GM18868 (cell line): Measurements from ENCODE around the gene IFT43.
"Not testable (repeated sequence)": the region's sequence is repeated elsewhere in the genome, so short reads cannot be mapped to it uniquely, and the experiment has no call there.

Experiments
- ATAC-seq: cut with Tn5 transposase; IDR thresholded peaks from one replicate; pipeline ENCODE4 v1.9.1; 2021; ENCODE audit warnings: mild to moderate bottlenecking, moderate library complexity; ENCODE audit not compliant: unreplicated experiment

The IFT43 gene

GRCh38 chr14:76009627-76010026 lies 24.1 kb downstream of the IFT43 start:
- ATAC-seq = not testable (repeated sequence)

- ATAC-seq = no peak
Measured at GRCh38 chr14:76011930-76012329, 26.4 kb downstream of the IFT43 start.

- no peak for ATAC-seq
Measured at GRCh38 chr14:76012354-76012753, 26.8 kb downstream of the IFT43 start.

- ATAC-seq = no peak
Measured at GRCh38 chr14:76015191-76015590, 29.6 kb downstream of the IFT43 start.

- no peak for ATAC-seq
Measured at GRCh38 chr14:76015668-76016067, 30.1 kb downstream of the IFT43 start.

- ATAC-seq = no peak
Measured at GRCh38 chr14:76019676-76020075, 34.1 kb downstream of the IFT43 start.

GRCh38 chr14:76022991-76023390 lies 37.4 kb downstream of the IFT43 start:
- ATAC-seq = no peak

GRCh38 chr14:76023757-76024156 lies 38.2 kb downstream of the IFT43 start:
- no peak for ATAC-seq

GRCh38 chr14:76024211-76024907 lies 38.8 kb downstream of the IFT43 start:
- no peak for ATAC-seq

GRCh38 chr14:76034566-76034965 lies 49.0 kb downstream of the IFT43 start:
- no peak for ATAC-seq

- no peak for ATAC-seq
Measured at GRCh38 chr14:76040704-76041103, 55.1 kb downstream of the IFT43 start.

- ATAC-seq = no peak
Measured at GRCh38 chr14:76045773-76046172, 60.2 kb downstream of the IFT43 start.

- no peak for ATAC-seq
Measured at GRCh38 chr14:76050250-76050649, 64.7 kb downstream of the IFT43 start.

GRCh38 chr14:76050797-76051392 lies 65.3 kb downstream of the IFT43 start:
- no peak for ATAC-seq

GRCh38 chr14:76051717-76052465 lies 66.3 kb downstream of the IFT43 start:
- ATAC-seq = no peak

GRCh38 chr14:76053572-76054355 lies 68.2 kb downstream of the IFT43 start:
- ATAC-seq = no peak

- no peak for ATAC-seq
Measured at GRCh38 chr14:76055330-76055729, 69.8 kb downstream of the IFT43 start.

GRCh38 chr14:76056128-76056527 lies 70.6 kb downstream of the IFT43 start:
- no peak for ATAC-seq

- ATAC-seq = no peak
Measured at GRCh38 chr14:76057914-76058313, 72.4 kb downstream of the IFT43 start.

- ATAC-seq = no peak
Measured at GRCh38 chr14:76063327-76063726, 77.8 kb downstream of the IFT43 start.

GRCh38 chr14:76065519-76065918 lies 80.0 kb downstream of the IFT43 start:
- no peak for ATAC-seq
